RPMI8226 (cell line): Measurements from ENCODE around the gene CELSR1.

ENCODE experiments used
- DNase-seq: peaks from one replicate; pipeline ENCODE4 v3.0.0-alpha.2; 2015

CELSR1 gene

DNA sequence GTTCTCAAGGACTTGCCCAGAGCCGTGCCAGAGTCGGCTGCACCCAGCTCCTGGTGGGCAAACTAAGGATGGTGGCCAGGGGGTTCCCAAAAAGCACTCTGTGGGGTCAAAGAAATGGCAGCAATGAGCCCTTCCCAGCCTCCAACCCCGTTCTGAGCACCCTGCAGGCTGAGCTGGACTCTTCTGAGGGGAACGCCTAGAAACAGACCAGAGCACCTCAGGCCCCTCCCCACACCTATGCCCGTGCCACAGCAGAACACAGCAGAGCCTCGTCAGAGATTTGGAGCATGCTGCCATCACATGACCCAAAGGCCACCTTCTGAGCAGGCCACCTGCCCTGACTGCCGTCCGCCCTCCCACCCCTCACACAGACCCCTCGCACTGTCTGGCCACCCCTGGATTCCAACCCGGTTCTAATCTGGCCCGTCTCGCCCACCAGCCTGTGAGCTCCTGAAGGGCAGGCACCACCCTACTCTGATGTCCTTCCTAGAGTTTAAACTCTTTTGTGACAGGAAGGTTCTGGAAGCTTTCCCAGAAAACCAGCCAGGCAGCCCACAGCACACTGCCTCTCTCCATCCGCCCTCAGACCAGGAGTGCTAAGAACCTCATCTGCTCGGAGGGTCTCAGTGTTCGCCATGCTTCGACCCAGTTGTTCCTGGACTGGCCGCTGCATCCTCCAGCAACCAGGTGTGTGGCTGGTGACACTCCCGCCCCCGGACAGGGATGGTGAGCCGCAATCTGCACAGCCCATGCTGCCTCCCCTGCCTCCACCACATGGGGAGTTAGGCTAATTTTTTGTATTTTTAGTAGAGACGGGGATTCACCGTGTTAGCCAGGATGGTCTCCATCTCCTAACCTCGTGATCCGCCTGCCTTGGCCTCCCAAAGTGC lies 97.6 kb downstream of the CELSR1 start:
- DNase-seq: no peak

DNA sequence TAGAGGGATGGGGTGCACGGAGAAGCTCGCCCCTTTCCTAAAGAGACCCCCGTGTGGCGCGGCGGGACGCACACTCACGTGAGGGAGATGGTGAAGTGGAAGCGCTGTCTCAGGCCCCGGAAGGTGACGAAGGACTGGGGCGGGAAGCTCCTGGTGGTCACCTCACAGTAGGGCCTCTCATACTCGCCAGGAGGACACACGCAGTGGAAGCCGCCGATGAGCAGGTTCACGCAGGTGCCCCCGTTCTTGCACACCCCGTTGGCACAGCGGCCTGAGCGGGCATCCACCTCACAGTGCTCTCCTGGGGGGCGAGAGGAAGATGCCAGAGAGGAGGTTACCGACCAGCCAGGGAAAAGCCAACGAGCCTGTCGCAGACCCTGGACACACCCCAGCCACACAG lies 98.3 kb downstream of the CELSR1 start:
- DNase-seq: no peak

DNA sequence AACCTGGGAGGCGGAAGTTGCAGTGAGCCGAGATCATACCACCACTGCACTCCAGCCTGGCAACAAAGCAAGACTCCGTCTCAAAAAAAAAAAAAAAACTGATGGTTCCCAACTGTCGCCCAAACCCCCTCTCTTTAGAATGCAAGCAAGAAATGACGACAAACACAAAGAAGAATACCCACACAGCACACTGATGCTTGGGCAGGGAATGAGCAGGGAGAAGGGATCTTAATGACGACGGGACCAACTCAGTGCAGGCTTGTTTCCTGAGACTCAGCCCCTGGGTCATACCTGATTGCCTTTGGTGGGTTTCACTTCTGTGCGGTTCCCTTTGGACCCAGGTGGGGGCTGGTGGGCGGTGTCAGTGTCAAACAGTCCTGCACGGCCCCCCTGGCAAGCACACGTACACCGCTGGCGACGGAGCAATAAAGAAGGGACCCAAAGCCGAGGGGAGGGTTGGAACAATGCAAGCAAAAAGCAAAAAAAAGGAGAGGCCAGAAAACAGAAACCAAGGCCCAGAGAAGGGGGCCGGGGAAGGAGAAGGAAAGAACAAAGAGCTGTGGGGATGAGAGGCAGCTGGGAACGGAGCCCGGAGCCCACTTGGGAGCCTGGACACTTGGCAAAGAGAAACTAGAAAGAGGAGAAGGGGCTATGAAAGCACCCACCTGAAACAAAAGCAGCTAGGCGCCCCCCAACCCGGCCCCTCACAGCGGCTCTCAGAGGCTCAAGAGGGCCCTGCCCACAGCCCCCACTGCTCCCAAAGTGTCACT lies 99.6 kb downstream of the CELSR1 start:
- no peak for DNase-seq

DNA sequence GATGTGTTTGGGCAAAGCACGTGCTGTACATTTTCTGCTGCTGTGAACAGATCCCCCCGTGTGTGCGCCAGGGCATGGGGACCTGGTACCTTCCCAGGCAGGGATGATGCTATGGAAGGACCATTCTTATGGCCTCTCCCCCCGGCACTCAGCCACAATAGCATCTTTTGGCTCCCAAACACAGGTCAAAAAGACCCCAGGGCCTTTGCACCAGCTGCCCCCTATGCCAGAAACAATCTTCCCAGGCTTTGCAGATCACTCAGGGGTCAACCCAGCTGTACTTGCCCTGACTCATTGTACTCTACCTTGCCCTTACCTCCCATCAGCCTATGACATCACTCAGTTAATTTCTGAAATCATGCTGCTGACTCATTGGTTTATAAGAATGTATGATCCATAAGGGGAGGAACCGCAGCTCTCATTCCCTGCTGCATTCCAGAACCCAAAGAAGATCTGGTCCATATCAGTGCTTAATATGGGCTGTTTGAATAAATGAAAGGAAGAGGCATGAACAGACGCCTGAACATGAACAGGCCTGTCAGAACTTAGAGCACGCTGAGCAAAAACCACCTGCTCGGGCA lies 100.7 kb downstream of the CELSR1 start:
- DNase-seq: no peak

DNA sequence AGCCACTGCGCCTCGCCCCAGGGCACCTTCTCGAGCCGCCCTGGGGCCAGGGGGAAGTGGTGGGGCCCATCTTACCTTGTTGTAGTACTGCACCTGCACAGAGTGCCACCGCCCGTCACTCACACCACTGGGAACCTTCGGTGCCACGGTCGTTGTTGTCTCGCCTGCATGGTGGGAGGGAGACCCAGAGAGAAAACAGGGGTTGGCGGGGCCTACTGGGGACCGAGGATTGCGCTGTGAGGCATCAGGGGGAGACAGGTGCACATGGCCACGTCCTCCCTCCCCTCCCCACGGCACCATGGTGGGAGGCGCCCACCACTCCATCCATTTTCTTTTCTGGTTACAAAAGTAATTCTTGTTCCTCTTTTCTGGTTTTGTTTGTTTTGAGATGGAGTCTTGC lies 104.1 kb downstream of the CELSR1 start:
- no peak for DNase-seq

DNA sequence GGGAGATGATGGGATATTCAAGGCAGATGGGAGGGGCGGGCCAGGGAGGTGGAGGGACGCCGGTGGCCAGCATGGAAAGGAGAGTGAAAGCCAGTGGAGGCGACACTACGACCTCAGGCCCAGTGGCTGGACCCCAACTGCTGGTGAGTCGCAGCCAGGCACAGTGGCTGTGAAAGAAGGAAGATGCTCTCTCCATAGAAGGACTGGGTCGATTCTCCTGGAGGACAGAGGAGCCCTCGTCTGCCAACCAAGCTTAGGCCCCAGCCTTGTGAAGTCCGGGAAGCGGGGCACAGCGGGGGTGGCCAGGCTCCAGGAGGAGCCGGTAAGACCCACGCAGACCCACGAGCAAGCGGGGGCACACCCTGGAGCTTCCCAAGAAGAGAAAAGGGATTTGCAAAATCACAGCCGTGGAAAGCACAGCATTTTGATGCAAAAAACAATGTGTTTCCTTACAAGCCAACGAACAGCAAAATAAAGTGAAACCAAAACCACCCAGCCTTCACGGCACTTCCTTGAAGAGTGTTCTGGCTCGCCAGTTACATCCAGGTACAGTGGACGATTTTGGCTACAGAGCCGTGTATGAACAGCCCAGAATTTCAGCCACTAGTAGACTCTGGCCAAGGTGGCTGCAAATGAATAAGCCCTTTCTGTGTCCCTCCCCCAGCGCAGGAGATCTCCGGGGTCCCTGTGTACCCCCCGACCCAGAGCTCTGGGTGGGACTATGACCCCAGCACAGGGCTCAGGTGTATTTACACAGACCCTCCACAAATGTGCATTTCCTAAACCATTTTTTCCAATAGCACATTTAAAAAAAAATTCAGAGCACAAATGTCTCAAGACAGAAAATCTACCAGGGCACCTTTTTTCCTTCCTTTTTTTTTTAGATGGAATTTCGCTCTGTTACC lies 105.0 kb downstream of the CELSR1 start:
- DNase-seq: peak; percentile 71

DNA sequence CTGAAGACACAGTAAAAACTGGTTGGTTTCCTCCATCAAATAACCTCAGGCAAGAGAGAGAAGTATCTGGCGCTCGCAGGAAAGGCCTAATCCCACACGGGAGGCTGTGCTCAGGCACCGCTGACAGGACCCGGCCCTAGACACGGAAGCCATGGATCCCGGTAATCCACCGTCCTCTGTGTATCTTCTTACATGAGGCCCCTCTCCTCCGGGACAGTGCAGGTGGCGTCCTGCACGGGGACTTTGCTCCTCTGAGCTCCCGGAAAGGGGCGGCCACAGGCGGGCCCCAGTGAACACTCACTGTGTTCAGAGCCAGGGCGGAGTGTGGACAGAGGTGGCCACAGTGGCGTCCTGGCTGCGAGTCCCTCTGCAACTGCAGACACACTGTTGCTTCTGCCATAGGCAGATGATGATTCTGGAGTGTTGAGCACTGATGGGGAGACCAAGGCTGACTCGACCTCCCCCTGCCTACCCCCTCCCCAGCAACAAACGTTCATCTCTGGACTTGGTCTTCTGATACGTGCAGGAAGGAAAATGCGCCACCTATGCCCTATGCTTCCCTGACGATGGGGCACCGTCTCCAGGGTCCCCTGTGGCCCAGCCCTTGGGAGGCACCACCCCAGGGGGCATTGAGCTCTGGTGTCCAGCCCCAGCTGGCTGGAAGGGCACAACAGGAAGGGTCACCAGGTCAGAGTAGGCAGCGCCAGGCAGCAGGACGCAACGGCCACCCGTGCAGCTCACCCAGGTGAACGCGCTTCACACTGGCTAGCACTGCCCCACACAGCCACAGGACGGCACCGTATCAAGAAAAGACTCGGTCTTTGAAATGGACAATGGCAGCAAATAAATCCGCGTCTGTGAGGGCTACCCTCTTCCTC lies 106.2 kb downstream of the CELSR1 start:
- no peak for DNase-seq

DNA sequence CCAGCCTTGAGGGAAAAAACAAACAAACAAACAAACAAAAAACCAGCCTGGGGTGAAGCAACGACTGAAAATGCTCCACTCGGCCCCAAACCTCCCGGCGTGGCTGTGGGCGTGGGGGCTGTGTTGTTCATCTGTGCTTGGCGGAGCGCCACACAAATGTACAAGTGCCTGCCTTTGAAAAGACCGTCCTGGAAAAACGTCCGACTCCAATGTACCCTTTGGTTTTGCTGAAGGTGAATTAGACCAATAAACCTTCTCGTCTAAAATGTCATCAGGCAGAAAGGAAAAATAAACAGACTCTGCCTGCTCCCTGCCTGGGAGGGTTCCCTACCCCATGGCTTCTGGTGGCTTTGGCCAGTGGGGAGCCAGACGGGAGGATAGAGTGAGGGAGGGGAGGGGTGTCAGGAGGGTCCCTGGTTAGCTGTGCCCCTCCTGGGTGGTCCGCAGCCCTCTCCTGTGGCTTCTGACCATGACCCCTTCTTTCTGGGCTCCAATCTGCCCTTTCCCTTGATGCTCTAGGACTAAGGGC lies 108.0 kb downstream of the CELSR1 start:
- DNase-seq: no peak

DNA sequence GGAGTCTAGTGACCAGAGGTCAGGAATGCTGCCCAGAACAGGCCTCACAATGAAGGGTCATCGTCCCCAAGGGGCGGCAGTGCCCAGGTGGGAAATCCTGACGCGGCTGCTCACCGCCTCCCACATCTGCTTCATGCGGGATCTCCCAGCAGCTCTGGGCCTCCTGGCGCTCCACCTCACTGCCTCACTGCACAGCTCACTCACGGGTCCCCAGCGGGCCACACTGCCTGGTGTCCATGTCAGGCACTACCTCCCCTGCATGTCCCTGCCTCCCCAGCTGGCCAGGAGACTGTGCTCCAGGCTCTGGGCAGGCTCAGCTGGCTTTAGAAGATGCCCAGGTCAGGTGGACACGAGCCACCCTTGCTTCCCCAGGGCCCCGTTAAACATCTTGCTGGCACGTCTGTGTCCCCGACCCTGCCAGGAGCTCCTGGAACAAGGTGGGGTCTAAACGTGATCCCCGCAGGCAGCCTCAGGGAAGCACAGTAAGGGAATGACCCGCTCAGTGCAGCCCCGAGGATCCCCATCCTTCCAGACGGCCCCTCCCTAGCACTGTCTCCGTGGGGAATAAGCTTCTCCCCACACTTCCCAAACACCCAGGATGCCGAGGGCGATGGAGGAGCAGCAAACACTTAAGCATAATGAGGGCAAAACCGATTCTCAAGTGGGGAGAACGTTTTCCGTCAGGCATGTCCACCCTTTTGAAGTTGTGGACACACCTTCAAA lies 108.7 kb downstream of the CELSR1 start:
- no peak for DNase-seq

DNA sequence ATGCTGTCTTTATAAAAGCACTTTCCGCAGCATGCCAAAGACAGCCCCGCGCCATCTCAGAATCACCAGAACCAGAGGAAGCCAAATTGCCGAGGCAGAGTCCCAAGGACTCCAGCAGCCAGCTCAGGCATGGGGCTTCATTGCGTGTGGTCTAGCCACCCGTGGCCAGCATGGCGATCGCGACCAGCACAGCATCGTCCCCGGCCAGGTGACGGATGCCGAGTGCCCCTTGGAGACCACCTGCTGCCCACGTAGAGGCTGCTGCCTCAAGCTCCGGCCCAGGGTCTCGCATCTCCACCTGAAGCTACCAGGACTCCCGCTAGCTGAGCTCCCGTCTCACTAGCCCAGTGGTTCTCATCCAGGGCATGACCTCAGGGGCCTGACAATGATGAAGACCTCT lies 109.2 kb downstream of the CELSR1 start:
- no peak for DNase-seq

DNA sequence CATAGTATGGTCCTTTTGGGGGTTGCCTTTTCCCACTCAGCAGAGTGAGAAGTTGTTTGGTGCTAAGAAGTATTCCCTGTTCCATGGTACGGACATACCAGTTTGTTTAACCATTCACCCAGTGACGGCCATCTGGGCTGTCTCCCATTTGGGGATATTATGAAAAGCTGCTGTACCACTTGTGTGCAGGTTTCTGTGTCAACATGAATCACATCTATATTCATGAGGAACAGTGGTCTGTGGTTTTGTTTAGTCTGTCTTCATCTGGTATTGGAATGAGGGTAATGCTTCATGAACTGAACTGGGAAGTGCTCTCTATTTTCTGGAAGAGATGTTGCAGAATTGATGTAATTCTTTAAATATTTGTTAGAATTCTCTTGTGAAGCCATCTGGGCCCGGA lies 112.4 kb downstream of the CELSR1 start:
- DNase-seq: no peak

DNA sequence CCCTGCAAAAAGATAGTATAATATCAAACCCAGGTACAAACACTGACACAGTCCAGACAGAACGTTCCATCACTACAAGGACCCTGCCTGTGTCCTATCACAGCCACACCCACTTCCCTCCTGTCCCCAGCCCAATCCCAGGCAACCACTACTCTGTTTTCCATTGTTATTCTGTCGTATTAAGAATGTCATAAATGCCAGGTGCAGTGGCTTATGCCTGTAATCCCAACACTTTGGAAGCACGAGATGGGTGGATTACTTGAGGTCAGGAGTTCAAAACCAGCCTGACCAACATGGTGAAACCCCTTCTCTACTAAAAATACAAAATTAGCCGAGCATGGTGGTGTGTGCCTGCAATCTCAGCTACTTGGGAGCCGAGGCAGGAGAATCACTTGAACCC lies 112.9 kb downstream of the CELSR1 start:
- DNase-seq: no peak

DNA sequence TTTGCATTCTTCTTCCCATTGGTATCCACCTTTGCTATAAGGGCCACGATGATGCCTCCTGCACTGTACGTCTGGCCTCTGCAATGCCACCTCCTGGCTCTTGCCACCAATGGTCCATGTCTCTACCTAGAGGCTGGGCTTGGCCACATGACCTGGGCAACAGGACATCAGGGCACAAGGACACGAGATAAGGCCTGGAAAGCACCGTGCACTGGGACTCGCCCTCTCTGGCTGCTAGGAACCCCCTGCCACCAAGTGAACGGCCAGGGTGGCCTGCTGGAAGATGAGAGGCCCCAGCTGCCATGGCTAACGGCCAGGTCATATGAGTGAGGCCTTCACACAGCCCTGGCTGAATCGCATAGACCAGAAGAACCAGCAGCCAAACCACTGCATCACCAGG lies 114.5 kb downstream of the CELSR1 start:
- no peak for DNase-seq

DNA sequence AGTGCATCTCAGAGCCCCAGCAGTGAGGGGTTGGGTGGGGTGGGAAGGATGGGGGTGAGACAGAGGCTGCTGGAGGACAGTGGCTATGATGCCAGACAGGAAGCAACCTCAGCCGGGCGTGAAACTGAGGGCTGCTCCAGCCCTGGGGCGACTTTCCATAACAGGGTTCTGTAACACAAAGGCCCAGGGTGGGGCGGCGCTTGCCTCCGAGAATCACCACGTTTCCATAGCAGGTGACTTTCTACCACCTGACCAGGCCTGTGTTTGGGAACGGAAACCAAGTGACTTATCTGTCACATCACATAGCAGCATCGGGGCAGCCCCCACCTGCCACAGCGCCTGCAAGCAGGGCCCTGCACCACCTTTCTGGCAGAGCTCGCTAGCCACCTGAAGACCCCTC lies 116.2 kb downstream of the CELSR1 start:
- DNase-seq: peak; percentile 40

DNA sequence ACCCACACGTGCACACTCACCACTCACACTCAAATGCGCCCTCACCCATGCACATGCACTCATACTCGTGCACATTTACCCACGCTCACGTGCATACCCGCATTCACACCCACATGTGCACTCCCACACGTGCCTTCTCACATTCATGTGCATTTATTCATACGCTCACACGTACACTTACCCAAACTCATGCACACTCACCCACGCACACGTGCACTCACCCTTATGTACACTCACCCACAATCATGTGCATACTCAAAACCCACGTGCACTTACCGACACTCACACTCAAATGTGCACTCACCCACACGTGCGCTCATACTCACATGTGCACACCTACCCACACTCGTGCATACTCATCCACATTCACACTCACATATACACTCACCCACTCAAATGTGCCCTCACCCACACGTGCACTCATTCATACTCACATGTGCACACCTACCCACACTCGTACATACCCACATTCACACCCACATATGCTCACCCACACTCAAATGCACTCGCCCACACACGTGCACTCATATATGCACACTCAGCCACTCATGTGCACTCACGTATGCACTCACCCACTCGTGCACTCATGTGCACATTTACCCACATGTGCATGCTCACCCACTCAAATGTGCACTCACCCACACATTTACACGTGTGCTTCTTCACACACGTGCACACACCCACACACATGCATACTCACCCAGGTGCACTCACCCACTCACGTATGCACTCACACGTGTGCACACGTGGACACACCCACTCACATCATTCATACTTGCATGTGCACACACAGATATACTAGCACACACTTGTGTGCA lies 117.5 kb downstream of the CELSR1 start:
- DNase-seq: no peak

DNA sequence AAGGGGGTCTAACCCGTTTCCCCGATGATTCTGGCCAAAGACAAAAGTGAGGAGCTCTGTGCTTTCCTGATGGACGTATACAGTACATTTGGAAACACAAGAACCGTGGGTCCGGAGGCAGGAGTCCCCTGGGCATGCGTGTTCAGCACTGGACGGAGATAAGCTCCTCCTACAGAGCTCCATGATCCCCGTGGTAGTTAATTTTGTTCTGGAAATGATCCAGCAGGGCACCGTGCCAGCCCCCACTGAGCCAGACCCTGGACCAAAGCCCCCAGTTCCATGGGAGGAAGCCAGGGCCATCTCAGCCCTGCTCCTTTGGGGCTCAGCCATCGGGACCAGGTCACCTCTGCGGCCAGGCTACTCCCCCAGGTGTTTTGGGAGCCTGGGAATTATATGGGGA lies 118.6 kb downstream of the CELSR1 start:
- DNase-seq: no peak

DNA sequence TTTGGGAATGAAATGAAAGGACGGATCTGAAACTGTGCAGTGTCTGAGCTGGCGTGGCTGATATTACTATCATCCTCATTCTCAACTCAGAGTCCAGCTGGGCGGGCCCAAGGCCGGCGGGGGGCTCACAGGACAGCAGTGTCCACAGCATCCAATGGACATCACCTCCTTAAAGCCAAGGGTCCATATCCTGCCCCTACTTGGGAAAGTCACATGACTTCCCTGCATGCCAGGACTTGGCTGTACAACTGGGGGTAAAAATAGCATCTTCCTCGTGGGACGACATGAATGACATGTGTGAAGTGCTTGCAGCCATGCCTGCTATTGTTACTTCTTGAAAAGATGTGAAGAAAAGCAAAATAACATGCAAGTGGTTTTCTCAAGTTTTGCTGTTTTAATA lies 119.7 kb downstream of the CELSR1 start:
- no peak for DNase-seq

DNA sequence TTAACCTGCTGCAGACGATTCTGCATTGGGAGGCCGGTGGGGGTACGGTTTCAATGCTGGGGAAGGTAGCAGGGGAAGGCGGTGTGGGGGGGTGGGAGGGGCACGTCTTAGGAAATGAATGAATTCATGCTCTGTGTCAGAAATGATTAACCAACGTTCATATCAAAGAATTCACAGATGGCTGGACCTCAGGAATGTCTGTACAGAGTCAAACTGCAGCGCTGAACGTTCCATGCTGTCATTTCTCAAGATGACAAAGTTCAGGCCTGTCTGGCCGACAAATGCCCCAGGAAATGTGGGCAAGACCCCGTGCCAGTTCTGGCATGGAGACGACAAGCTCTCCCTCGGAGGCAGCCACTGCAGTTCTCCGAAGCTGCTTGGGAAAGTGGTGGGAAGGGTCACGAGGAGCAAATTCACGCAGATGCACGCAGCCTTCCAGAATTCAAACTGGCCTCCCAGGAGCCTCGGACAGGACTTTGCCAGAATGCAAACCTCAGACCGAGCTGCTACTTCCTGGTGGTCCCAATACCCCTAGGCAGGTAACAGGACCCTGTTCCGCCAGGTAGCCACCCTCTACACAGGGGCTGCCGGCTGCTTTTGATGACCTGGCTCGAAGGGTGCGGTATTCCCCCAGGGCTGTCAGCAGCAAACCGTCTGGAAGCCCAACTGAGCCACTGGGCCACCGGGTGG lies 120.4 kb downstream of the CELSR1 start:
- no peak for DNase-seq

DNA sequence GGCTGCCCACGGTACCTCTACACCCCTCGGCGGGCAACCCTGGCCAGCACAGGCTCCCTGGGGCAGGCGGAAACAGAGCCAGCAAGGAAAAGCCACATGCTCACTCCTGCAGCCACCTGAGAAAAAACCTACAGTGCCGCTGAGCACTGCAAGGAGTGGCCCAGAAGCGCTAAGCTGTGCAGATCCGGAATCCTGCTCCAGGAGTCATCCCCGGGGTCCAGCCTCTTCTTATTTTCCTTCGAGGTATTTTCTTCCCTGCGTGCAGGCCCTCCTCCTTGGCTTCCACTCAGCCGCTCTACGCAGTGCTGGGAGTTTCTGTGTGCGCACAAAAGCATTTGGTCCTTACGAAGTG lies 120.9 kb downstream of the CELSR1 start:
- DNase-seq: no peak
